HS-5 (cell line): ENCODE data around the gene SPRYD3.

Experiments used
- DNase-seq: peaks from one replicate; pipeline ENCODE4 v3.0.0-alpha.2; 2012; ENCODE audit warnings: low read depth

SPRYD3 gene

DNA sequence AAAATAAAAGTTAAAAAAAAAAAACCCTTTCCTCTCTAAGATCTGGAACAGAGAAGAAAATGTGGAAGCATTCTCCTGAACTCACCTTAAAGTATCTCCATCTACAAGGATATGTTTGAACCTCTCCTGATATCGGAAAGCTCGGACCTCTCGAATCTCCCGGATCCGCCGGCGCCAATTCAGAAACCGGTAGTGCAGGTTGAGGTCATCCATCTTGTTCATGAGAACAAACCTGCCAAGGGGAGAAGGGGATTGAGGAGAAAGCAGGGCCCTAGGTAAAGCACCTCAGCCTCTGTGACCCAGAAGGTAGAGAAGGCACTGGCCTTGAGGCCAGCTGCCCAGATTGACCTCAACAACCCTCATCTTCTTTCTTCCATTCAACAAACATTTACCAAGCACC lies 2.2 kb downstream of the SPRYD3 start:
- DNase-seq, result no peak

DNA sequence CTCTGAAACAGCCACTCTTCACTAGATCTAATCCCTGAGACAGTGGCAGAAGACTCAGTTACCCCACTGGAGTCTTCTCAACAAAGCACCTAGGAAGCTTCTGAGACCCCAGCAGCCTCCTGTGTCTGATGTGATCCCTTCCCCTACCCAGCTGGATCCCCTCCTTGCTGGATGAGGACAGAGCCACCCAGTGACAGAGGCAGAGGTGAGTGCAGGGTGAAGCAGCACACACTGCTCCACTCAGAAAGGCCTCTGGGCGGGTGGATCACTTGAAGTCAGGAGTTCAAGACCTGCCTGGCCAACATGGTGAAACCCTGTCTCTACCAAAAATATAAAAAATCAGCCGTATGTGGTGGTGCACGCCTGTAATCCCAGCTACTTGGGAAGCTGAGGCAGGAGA lies 2.7 kb downstream of the SPRYD3 start:
- no peak for DNase-seq

DNA sequence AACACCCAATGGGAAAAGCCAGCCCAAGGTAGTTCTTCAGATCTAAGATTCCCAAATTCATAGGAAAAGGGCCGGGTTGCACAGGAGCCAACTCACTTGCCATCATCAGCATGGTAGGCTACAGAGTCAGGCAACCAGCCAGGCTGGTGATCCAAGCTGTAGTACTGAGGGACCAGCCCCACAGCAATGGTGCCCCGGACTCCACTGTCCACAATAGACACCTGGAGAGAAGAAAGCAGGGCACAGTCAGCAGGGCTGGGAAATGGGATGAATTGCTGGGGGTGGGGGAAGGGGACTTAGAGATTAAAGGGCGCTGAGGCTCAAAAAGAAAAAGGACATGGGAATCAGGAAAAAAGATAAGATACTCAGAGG lies 4.2 kb downstream of the SPRYD3 start:
- DNase-seq, result no peak

DNA sequence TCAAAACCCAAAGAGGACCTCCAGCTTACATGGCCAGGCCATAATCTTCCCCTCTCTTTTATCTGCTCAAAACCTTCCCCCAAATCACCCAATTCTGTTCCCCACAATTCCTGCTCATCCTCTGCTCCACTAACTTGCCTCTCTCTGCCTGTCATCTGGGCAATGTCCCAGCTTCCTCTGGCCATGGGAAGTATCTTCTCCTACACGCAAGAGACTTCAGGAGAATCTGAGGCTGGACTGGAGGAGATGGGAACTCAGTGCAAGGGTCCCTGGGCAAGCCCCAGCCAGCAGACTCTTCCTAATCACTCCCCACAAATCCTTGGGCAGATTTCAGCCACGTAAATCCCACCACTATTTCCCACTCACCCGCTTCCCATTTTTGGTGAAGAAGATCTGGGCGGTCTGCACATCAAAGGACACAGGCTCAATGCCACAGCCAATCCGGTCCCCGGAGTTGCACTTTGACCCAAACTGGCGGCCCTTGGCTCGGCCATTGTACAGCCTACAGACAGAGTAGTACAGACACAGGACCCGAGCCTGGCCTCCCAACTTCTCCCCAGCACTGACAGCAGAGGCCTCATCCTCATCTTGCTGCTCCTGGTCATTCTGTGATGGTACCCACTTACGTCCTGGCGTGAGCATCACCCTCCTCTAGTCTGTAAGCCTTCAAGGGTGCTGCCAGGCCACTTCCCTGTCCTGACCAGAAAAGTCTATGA lies 4.7 kb downstream of the SPRYD3 start:
- DNase-seq, result no peak

DNA sequence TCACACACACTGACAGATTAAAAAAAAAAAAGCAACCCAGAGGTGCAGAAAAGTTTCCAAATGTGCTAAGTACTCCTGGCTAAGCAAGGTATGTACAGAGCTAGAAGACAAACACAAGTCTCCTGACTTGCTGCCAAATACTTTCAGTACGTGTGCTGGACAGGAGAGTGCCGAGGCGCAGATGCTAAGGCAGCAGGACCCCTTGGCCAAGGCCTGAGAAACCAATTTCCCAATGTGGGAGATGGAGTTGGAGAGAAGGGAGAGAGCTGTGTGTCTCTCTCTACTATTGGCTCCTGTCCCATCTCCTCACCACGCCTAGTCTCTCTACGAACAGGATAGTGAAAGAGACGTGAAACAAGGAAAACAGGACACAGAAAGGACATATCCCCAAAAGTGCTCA lies 5.3 kb downstream of the SPRYD3 start:
- DNase-seq, result no peak

DNA sequence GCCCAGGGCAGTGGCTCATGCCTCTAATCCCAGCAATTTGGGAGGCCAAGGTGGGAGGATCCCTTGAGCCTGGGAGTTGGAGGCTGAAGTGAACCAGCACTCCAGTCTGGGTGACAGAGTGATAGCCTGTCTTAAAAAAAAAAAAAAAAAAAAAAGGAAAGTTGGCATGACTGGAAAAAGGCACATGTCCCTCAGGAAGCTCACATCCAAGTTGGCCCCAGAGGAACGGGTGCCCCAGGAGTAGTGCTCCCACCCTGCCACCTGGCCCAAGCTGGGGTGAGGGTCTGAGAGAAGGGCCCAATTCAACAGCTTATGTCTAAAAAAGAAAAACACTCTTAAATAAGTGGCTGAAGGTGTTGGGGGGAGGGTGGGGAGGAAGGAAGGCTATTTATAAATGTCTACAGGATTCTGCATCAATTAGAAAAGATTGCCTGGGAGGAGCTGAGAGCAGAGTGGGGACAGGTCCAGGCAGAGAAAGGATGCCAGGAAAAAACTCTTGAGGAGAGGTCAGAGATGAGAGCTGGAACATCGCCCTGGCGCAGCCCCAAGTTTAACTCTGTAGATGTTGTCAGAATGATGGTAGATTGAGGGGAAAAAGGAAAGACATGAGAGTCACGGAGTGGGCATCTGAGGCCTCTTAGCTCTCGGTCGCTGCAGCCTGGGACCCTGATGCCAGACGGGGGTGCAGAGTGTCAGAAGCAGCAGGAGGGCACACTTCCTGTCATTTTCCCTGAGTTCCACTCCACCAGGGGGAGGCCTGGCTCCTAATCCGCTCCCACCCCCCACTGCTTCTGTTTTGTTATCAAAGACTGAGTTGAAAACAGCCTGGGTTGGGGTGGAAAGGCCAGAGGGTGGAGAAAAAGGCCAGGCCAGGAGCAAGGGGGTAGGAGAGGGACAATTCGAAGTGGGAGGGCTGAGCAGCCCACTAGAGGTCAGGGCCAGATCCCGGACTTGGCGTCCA lies 7.3 kb downstream of the SPRYD3 start:
- no peak for DNase-seq

DNA sequence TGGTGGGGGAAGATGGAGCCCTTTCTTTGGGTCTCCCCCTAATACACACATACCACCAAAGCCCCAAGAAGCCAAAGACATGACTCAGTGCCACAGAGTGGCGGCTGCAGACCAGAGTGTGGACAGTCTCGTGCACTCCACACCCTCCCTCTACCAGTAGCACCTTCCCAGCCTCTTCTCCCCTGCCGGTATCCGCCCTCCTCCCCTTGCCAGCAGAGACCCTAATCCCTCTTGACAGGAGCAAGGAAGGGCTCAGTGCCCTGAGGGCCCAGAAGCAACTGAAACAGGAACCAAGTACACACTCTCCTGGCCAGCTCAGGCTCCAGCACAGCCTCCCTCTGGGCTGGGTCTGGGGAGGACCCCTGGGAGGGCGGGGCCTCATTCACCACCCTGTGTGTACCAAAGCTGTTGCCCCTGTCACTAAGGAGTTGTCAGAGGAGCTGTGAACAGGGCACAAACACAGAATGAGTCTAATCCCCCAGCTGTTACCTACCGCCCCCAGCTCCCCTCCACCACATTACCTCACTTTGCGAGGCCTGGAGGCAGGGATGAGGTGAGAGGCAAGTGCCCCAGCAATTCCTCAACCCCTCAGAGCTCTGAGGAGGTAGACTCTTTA lies 8.2 kb downstream of the SPRYD3 start:
- no peak for DNase-seq

DNA sequence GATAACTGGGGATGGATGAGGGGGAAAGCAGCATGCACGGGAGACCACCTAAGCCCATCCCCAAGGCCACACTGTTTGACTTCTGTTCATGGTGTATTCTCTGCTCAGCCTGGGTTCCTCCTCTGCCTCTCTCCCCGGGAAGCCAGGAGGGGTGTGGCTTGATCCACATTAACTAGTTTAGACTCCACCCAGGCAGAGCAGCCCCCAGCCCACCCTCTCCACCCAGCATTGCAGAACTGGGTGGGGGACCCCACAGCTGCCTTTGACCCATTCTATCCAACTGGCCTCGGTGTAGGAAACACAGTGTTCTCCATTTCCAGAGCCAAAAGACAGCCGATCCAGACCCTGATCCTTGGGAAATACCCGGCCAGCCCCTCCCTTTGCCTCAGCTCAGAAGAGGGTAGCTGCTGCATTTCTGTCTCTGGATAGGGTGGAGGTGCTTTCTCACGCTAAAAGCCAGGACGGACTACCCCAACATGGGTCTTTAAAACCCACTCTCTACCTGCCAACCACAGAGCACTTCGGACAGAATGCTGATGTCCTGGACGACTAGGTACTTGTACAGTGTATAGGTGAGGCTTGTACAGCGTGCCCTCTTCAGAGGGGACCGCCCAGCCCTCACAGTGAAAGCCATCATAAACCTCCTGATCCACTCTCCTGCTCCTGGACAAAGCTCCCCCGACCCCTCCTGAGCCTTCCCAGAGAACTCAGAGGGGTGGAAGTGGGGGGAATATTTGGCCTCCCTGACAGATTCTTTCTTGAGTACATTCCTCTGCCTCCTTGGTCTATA lies 9.4 kb downstream of the SPRYD3 start:
- DNase-seq, result no peak

DNA sequence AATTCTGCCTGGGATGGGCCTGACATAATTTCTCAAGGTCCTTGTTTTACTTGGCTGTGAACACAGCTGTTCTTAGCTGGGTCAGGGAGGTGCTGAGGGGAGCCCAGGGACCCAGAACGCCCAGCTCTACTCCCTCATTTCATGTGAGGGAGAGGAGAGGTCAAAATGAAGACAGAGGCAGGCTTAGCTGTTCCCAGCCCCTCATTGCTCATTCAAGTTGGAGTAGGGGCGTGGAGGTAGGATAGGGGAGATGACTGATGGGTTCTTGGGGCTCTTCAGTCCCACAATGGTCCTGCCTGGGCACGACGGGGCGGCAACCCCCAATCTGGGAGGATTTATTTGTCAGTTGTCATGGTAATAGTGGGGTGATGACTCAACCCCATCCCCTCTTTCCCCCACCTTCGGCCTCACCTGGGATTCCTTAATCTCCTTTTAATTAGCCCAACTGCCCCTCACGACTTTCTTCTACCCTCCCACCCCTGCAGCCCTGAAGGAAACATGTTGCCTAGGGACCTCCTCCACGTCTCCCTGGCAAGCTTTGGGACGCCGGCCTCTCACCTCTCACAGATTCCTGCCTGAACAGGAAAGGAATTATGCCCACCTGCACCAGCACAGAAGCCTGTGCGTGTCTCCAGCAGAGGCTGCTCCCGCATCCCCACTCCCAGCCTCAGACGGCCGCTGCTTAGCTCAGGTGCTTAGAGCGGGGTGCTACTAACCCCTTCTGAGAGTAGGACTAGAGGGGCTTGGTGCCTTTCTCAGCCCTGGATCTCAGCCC lies 10.2 kb downstream of the SPRYD3 start:
- no peak for DNase-seq

DNA sequence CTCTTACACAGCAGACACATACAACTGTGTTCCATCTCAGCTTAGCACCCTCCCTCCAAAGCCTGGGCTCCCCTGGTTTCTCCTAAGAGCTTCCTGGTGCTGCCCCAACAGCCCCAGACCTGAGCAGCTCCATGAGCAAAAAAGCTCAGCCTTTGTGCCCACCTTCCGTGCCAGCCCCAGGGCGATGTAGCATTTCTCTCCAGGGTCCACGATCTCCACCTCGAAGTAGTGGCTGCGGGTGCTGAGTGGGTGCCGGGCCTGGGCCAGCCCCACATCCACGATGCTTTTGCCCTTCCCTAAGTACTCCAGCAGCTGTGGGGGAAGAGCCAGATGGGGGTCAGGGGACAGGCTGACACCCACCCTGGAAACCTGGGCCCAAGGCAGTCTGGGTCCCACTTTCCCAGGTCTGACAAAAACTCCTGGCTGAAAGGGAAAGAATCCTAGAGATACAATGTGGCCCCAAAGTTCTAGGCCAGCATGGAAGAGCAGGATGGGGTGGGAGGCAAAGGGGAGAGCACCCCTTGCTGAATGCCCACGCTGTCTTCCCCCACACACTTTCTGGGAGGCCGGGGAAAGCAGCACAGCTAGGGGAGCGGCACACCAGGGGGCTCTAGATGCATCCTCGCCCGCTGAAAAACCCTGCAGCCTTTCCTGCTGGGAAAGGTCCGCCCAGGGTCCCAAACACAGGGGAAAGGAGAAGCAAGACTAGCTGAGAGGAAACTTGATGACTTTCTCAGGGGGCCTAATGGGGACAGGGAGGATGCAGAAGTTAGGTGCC lies 11.0 kb downstream of the SPRYD3 start:
- DNase-seq, result no peak

DNA sequence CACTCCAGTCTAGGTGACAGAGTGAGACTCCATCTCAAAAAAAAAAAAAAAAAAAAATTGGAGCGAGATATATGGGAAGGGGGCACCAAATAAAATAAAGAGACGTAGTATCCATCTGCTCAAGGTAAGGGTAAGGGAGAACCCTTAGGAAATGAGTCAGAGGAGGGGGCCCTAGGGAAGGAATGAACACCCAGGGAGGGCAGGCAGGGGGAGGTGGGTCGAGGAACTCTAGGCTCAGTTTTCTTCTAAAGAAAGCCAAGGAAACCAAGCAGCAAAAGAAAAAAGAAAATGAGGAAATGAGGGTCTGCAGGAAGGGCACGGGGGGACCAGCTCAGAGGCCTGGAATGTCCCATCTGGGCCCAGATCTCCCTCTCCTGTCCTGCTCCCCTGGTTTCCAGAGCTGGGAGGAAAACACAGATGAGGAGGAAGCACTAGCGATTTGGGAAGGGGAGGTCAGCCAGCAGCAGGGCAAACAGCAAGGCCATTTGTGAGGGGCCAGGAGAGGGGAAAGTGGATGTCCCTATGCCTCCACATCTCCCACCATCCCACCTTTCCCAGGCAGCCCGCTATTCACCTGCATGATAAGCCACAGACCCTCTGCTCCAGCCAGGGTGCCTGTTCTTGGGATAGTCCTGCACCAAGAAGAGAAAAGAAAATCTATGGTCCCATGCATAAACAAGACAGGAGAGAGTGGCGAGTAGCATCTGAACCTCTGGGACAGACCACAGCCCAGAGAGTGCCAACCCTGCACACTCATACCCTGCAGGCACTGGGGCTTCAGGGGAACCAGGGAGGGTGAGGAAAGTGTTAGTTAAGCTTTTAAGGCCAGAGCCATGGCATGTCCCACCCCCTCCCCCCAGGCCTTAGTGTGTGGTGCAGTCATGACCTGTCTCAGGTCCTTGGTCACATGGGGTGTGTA lies 11.9 kb downstream of the SPRYD3 start:
- no peak for DNase-seq

DNA sequence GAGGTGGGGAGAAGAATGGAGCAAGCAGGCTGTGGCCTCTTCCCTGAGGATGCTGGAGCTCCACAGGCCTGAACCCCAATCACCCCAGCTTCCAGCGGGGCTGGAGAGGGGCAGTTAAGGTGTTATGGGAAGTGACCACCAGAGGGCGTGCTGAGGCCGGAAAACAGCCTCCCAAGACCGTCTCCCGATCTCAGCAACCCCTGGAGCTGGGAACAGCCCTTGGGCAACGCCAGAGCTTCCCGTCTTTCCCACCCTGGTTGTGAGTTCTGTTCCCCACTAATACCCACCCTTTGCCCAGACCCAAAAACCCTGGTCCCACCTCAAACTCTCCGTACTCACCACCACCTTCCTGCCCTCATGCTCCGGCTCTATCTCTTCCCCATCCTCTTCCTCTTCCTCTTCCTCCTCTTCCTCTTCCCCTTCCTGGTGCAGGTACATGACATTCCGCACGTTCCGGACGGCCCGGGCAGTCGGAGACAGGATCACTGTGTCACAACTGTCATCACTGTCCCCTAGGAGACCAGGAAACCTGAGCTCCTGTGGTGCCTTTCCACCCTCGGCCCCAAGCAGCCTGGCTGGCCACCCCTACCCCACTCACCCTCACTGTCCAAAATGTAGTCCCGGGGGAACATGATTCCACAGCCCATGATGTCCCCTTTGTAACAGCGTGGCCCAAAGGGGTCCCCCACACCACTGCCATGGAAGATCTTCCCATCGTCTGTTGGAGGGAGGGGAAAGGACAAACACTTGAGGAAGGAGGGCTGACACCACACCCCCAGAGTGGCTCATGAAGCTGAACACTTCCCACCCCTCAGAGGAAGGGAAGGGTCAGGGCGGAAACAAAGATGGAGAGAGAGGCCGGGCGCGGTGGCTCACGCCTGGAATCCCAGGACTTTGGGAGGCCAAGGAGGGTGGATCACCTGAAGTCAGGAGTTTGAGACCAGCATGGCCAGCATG lies 12.9 kb downstream of the SPRYD3 start:
- no peak for DNase-seq

DNA sequence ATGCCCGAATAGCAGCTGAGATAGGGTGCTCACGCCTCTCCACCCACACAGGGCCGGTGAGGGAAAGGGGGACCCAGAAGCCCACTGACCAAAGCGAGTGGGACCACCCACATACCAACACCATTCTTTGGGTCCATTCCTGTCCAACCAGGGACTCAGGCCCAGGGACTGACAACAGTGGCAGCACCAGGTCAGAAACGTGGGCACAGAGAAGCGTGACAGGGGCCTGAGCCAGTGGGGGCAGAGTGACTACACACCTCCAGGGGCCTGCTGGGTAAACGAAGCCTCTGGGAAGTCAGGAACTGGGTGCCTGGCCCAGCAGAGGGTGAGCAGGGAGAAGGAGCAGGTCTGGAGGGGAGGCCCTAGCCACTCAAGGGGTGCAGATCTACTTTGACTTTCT lies 13.7 kb downstream of the SPRYD3 start:
- no peak for DNase-seq

DNA sequence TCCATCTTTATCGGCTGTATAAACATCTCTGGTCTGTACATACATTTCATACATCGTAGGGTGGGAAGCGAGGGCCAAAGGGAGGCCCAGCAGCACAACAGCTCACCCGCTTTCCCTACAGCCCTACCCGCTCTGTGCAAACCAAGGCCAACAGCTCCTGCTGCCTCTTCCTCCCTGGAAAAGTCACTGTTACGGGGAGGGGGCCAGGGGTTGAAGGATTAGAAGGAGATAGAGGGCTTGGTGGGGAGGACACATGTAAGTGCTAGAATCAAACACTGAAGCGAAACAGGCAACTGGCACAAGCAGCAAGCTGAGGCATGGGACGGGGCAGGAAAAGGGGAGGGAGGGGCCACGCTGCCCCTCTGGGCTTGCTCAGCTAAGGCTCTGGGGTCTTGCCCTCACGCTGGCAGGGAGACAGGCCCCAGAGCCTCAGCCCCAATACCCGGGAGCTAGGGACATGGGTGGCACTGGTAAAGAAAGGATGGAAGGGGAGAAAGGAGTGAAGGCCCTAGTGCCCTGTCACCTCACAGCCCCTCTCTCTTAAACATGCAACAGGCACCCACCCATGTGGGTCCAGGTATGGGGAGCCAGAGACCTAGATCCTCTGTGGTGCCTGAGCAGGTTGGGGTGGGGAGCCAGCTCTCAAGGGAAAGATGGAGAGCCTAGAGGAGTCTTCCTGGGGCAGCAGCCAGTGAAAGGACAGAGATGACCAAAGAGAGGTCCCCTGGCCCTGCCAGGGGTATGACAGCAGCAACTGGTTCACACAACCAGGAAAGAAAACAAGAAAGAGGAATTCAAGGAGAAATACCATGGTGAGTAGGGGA lies 14.4 kb downstream of the SPRYD3 start:
- DNase-seq, result no peak

DNA sequence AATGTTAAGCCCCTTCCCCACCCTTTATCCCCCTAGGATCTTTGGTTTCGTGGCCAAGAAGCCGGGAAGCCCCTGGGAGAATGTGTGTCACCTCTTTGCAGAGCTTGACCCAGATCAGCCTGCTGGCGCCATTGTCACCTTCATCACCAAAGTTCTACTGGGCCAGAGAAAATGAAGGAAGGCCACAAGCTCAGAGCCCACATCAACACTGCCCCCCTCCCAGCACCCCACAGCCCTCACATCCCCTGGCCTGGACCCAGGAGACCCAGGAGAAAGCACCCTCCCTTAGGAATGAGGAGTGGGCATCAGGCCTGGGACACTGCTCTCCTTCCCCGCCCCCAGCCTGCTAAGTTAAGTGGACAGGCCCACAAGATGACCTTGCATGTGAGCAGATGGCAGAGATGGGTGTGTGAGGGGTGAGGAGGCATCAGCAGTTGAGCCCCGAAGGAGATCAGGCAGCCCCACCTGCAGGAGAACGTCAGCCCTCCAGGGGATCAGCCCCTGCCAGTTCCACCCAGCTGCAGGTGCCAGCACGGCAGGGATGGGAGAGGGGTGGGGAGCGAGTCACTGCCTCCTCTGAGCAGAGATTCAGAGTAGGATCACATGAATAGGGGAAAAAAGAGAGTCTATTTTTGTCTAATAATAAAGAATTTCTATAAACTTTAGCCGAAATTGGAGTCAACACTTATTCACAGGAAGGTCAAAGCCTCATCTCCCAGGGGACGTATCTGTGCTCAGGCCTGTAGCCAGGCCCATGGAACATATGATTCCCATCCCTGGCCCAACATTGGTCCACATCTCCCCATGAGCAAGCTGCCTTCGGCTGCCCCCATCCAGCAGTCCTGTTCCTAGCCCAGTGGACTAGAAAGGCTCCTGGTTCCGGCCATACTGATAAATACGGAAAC lies 15.2 kb downstream of the SPRYD3 start:
- no peak for DNase-seq

DNA sequence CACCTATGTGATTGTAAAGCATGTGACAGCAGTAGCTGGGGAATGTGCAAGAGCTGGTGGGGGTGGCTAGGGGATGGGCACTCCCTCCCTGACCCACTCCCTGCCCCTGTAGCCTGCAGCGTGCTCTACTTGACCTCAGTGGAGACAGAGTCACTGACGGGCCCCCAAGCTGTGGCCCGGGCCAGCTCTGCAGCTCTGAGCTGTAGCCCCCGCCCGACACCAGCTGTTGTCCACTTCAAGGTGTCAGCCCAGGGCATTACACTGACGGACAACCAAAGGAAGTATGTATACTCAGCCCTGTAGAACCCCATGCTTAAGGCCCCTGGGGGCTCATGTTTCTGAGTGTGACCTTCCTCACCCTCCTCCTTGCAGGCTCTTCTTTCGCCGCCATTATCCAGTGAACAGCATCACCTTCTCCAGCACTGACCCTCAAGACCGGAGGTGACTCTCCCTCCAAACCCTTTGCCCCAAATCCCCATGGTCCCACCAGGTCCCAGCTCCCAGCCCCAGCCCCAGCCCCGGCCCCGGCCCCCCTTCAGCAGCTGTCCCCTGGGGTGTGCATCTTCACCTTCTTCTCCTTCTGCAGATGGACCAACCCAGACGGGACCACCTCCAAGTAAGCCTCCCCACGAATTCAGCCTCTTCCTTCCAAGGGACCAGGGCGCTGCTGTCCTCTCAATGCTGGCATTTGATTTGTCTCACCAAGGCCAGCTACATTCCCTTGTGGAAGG lies 16.0 kb downstream of the SPRYD3 start:
- no peak for DNase-seq
